Endothelial cell (in vitro differentiated cells): Measurements from ENCODE around the gene HIKESHI. TPM values are rescaled to one million over a fixed set of nuclear protein-coding genes. Genes with fewer than 3 reads are reported as not detected.

Source experiments
- DNase-seq: peaks from one replicate; pipeline ENCODE4 v3.0.0; 2021; ENCODE audit warnings: low spot score
- H3K27ac Mint-ChIP-seq: one replicate; pipeline ENCODE4 v1.8.0; 2021; ENCODE audit warnings: mixed read lengths, inconsistent platforms; ENCODE audit not compliant: unreplicated experiment
- H3K27me3 Mint-ChIP-seq: one replicate; pipeline ENCODE4 v1.8.0; 2021; ENCODE audit warnings: mild to moderate bottlenecking, moderate library complexity, mixed read lengths, inconsistent platforms; ENCODE audit not compliant: unreplicated experiment
- H3K36me3 Mint-ChIP-seq: one replicate; pipeline ENCODE4 v1.8.0; 2021; ENCODE audit warnings: mild to moderate bottlenecking, low read depth, mixed read lengths, inconsistent platforms; ENCODE audit not compliant: unreplicated experiment
- H3K4me1 Mint-ChIP-seq: one replicate; pipeline ENCODE4 v1.8.0; 2021; ENCODE audit warnings: mild to moderate bottlenecking, mixed read lengths, inconsistent platforms; ENCODE audit not compliant: unreplicated experiment
- H3K4me3 Mint-ChIP-seq: one replicate; pipeline ENCODE4 v1.8.0; 2021; ENCODE audit warnings: mild to moderate bottlenecking, mixed read lengths, inconsistent platforms; ENCODE audit not compliant: unreplicated experiment
- H3K9me3 Mint-ChIP-seq: one replicate; pipeline ENCODE4 v1.8.0; 2021; ENCODE audit warnings: mixed read lengths, inconsistent platforms; ENCODE audit not compliant: unreplicated experiment
- CTCF ChIP-seq: fragments of 200-600 bp; sonication (generic); IDR thresholded peaks from one replicate; pipeline ENCODE4 v1.5.0; 2021; ENCODE audit warnings: antibody characterized with exemption; ENCODE audit not compliant: unreplicated experiment
- long read RNA-seq: library from polyadenylated mRNA; unstranded; transcript quantifications from one replicate; pipeline ENCODE4 v2.0.0, GENCODE V29; 2020; ENCODE audit not compliant: unreplicated experiment
- total RNA-seq: library from RNA; stranded (reverse); fragmentation: NEBNext Ultra II Directional; extraction: Animal tissue kit (Norgen Biotek cat#: 25700); gene quantifications from one replicate; pipeline ENCODE4 v1.2.1, GENCODE V29; 2021; ENCODE audit not compliant: unreplicated experiment

HIKESHI gene
- total RNA-seq: 36.7 TPM
- long read RNA-seq, transcript HIKESHI-201 (5 exons, 1,113 nt): major isoform, 31 of 35 reads
- long read RNA-seq, partial matches to known transcripts: 0 of 35 reads
- long read RNA-seq, other reads (novel, unspliced or antisense): 3 of 35 reads

- Mint-ChIP-seq H3K36me3 (peaks cover 2% of the 10 kb centered on the region), H3K27ac (peak within 1 kb of the TSS; percentile 95), H3K27me3 (peaks cover 1% of the 10 kb centered on the region), H3K9me3 (no peaks in the 10 kb centered on the region), H3K4me3 (peak within 1 kb of the TSS; percentile 99), H3K4me1 (peaks cover 8% of the 10 kb centered on the region)
- no peak for TF ChIP-seq CTCF
- DNase-seq: peak; percentile 82
Observed at GRCh38 chr11:86302092-86302793, at the start of gene HIKESHI. Gene HIKESHI, plus strand, starts transcription at chr11:86302240. Its CDS starts 209 bp downstream, at chr11:86302449.

- no peak overlapping the region for H3K4me3 Mint-ChIP-seq
- no peaks in the 10 kb centered on the region for H3K27me3 Mint-ChIP-seq
Observed at GRCh38 chr11:86255896-86256295, 46.1 kb upstream of the HIKESHI start.

GRCh38 chr11:86256608-86257007, 45.4 kb upstream of the HIKESHI start:
- Mint-ChIP-seq H3K36me3 (no peaks in the 10 kb centered on the region), H3K4me3 (no peak overlapping the region), H3K9me3 (no peaks in the 10 kb centered on the region), H3K27ac (no peak overlapping the region), H3K4me1 (no peaks in the 10 kb centered on the region), H3K27me3 (no peaks in the 10 kb centered on the region)
- TF ChIP-seq CTCF: no peak
- DNase-seq: no peak

More at GRCh38 chr11:86255896-86256295, 46.1 kb upstream of the HIKESHI start:
- Mint-ChIP-seq H3K4me1 (no peaks in the 10 kb centered on the region), H3K36me3 (no peaks in the 10 kb centered on the region), H3K9me3 (no peaks in the 10 kb centered on the region), H3K27ac (no peak overlapping the region)
- DNase-seq: no peak
- TF ChIP-seq CTCF: no peak

GRCh38 chr11:86257446-86257845, 44.6 kb upstream of the HIKESHI start:
- DNase-seq: no peak
- TF ChIP-seq CTCF: no peak
- no peak overlapping the region for H3K4me3 Mint-ChIP-seq
- no peaks in the 10 kb centered on the region for H3K36me3 Mint-ChIP-seq
- no peaks in the 10 kb centered on the region for H3K4me1 Mint-ChIP-seq
- H3K27ac Mint-ChIP-seq: no peak overlapping the region
- no peaks in the 10 kb centered on the region for H3K9me3 Mint-ChIP-seq
- peaks cover 1% of the 10 kb centered on the region for H3K27me3 Mint-ChIP-seq

GRCh38 chr11:86259730-86260129, 42.3 kb upstream of the HIKESHI start:
- H3K9me3 Mint-ChIP-seq: no peaks in the 10 kb centered on the region
- TF ChIP-seq CTCF: no peak
- H3K4me3 Mint-ChIP-seq: no peak overlapping the region
- no peak overlapping the region for H3K27ac Mint-ChIP-seq
- no peak for DNase-seq
- peaks cover 1% of the 10 kb centered on the region for H3K27me3 Mint-ChIP-seq
- H3K4me1 Mint-ChIP-seq: no peaks in the 10 kb centered on the region
- peaks cover 9% of the 10 kb centered on the region for H3K36me3 Mint-ChIP-seq
